Measurements from ENCODE around the gene ZNF213.

Gene ZNF213

GRCh38 chr16:3141781-3142311, 7.0 kb downstream of the ZNF213 start:
- Histone ChIP-seq H2AFZ (ENCODE audit: low read length) (no peak overlapping the region), H3K27me3 (ENCODE audit: insufficient read depth, low read length, poor library complexity, severe bottlenecking) (no peaks in the 10 kb centered on the region), H3K4me2 (ENCODE audit: low read depth, low read length, poor library complexity, severe bottlenecking) (no peak overlapping the region), H3K9me2 (replicated peaks; ENCODE audit: low read depth, low read length) (no peaks in the 10 kb centered on the region), H4K20me1 (ENCODE audit: insufficient read depth, low read length, poor library complexity, severe bottlenecking) (no peaks in the 10 kb centered on the region), H3K4me1 (ENCODE audit: insufficient read depth, low read length, poor library complexity, severe bottlenecking) (no peaks in the 10 kb centered on the region), H3K4me3 (ENCODE audit: low read length, poor library complexity, severe bottlenecking) (no peak overlapping the region), H3K9me3 (ENCODE audit: insufficient read depth, low read depth, low read length) (no peaks in the 10 kb centered on the region), H3K36me3 (ENCODE audit: insufficient read depth, low read length) (no peaks in the 10 kb centered on the region), H3K79me2 (ENCODE audit: insufficient read depth, low read length) (peaks cover 3% of the 10 kb centered on the region; the same call in 1 of the 2 replicates), H3K9ac (ENCODE audit: low read depth, low read length, poor library complexity, severe bottlenecking) (no peak overlapping the region), H3F3A (ENCODE audit: low read depth) (no peaks in the 10 kb centered on the region)
- TF ChIP-seq EZH2phosphoT487 (IDR thresholded peaks at IDR 0.05; ENCODE audit: borderline replicate concordance) (no peak), CTCF (conservative IDR thresholded peaks at IDR 0.05; ENCODE audit: low read length) (no peak)

- Histone ChIP-seq H3K4me1 (ENCODE audit: insufficient read depth, low read length, poor library complexity, severe bottlenecking) (no peaks in the 10 kb centered on the region), H3K4me2 (ENCODE audit: low read depth, low read length, poor library complexity, severe bottlenecking) (no peak overlapping the region), H3K9ac (ENCODE audit: low read depth, low read length, poor library complexity, severe bottlenecking) (no peak overlapping the region), H3F3A (ENCODE audit: low read depth) (no peaks in the 10 kb centered on the region), H2AFZ (ENCODE audit: low read length) (no peak overlapping the region), H3K4me3 (ENCODE audit: low read length, poor library complexity, severe bottlenecking) (no peak overlapping the region), H3K9me3 (ENCODE audit: insufficient read depth, low read depth, low read length) (no peaks in the 10 kb centered on the region), H3K79me2 (ENCODE audit: insufficient read depth, low read length) (no peaks in the 10 kb centered on the region), H3K9me2 (replicated peaks; ENCODE audit: low read depth, low read length) (no peaks in the 10 kb centered on the region), H4K20me1 (ENCODE audit: insufficient read depth, low read length, poor library complexity, severe bottlenecking) (no peaks in the 10 kb centered on the region), H3K36me3 (ENCODE audit: insufficient read depth, low read length) (no peaks in the 10 kb centered on the region), H3K27me3 (ENCODE audit: insufficient read depth, low read length, poor library complexity, severe bottlenecking) (no peaks in the 10 kb centered on the region)
- TF ChIP-seq CTCF (conservative IDR thresholded peaks at IDR 0.05; ENCODE audit: low read length) (no peak), EZH2phosphoT487 (IDR thresholded peaks at IDR 0.05; ENCODE audit: borderline replicate concordance) (no peak)
Observed at GRCh38 chr16:3142327-3142726, 7.5 kb downstream of the ZNF213 start.

- Histone ChIP-seq H3K9ac (ENCODE audit: low read depth, low read length, poor library complexity, severe bottlenecking) (no peak overlapping the region), H3F3A (ENCODE audit: low read depth) (no peaks in the 10 kb centered on the region), H3K9me2 (replicated peaks; ENCODE audit: low read depth, low read length) (no peaks in the 10 kb centered on the region), H3K27me3 (ENCODE audit: insufficient read depth, low read length, poor library complexity, severe bottlenecking) (no peaks in the 10 kb centered on the region), H2AFZ (ENCODE audit: low read length) (no peak overlapping the region), H4K20me1 (ENCODE audit: insufficient read depth, low read length, poor library complexity, severe bottlenecking) (no peaks in the 10 kb centered on the region), H3K4me3 (ENCODE audit: low read length, poor library complexity, severe bottlenecking) (no peak overlapping the region), H3K36me3 (ENCODE audit: insufficient read depth, low read length) (no peaks in the 10 kb centered on the region), H3K79me2 (ENCODE audit: insufficient read depth, low read length) (no peaks in the 10 kb centered on the region), H3K4me2 (ENCODE audit: low read depth, low read length, poor library complexity, severe bottlenecking) (no peak overlapping the region), H3K9me3 (ENCODE audit: insufficient read depth, low read depth, low read length) (no peaks in the 10 kb centered on the region), H3K4me1 (ENCODE audit: insufficient read depth, low read length, poor library complexity, severe bottlenecking) (no peaks in the 10 kb centered on the region)
- TF ChIP-seq CTCF (conservative IDR thresholded peaks at IDR 0.05; ENCODE audit: low read length) (no peak), EZH2phosphoT487 (IDR thresholded peaks at IDR 0.05; ENCODE audit: borderline replicate concordance) (no peak)
Observed at GRCh38 chr16:3142770-3143169, 7.9 kb downstream of the ZNF213 start.
